ENCODE results near the gene CAPN9.
"Not testable (repeated sequence)": the region's sequence is repeated elsewhere in the genome, so short reads cannot be mapped to it uniquely, and the experiment has no call there.

The CAPN9 gene

DNA sequence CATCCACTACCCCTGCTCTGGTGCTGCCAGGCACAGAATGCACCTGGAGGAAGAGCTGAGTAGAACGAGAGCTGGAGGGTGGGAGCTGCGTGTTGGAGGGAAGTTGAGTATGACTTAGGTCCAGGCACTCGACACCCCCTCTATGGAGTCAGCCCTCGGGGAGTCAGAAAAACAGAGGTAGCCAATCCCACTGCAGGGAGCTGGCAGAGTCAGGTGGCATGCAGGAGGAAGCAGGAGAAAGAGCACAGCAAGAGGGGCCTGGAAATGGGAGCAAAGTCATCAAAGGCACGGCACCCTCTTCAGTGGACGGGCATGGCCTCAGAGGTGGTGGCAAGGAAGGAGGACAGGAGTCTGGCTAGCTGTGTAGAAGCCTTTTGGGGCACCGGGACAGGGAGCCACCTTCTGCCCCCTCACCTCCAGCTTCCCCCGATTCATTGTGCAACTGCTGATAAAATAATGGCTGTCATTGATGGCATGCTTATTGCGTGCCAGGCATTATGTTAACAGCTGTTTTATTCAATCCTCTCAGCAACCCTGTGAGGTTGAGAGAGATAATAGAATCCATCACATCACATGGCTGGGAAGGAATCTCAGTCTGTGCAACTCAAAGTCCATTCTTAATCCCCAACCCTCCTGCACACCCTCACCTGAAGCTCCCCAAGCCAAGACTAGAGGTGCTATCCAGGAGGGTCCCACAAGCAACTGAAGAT, 79.1 kb downstream of the CAPN9 start:
- no peak for DNase-seq

DNA sequence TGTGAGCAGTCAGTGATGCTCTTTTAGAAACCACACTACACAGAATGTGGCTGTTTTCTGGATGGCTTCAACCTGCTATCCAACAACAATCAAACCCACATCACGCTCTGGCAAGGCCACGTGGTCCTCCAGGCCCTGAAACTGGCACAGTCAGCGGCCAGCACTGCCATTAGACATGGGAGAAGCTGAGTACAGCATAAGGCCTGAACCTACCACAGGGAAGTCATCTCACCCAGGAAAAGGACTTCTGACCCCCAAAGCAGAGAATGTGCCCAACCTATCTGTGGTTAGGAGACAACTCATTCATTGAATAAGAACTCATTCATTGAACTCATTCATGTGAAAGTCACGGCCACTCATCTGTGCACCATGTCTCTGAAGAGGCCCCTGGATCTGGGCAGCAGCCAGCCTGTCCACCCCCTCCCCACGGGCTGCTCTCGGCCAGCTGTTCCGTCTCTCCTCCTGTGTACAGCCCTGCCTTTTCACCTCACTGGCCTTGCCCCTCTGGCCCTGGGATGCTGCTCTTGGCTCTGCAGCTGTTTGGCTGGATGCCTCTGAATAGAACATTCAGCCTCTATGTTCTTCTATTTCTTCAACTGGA, 80.0 kb downstream of the CAPN9 start:
- peak; percentile 73 to 75 for DNase-seq

DNA sequence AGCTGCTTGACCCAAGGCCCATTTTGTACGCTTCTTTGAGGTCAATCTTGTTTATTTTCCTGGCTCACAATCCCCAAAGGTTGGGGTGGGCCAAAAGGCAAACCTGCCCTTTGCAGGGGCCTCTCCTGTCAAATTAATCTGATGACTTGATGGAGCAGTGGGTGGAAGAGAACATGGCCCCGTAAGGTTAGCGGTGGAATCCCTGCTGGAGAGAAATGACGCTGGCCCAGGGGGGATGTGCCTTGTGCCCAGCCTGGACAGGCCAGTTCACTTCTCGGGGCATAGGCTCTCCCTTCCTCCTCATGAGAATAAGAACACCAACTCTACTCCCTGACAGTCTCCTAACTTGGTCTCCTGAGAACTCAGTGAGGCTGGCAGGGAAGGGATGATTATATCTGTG, 80.6 kb downstream of the CAPN9 start:
- DNase-seq = no peak

DNA sequence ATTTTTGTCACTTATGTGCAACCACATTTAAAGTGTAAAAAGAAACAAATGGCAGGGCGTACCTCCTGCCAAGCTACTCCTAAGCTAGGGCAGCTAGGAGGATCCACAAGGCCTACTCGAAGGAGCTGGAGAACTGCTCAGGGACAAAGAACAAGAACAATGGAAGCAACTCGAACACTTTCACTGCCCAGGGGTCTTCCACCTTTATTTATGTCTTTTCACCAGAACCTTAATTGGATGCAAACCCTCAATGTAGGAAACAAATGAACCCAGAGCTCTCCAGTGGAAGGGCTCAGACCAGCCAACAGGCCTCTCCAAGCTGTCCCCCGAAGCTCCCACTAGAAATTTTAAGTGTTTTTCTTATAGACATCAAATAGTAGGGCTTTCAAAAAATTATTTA, 81.2 kb downstream of the CAPN9 start:
- no peak for DNase-seq

DNA sequence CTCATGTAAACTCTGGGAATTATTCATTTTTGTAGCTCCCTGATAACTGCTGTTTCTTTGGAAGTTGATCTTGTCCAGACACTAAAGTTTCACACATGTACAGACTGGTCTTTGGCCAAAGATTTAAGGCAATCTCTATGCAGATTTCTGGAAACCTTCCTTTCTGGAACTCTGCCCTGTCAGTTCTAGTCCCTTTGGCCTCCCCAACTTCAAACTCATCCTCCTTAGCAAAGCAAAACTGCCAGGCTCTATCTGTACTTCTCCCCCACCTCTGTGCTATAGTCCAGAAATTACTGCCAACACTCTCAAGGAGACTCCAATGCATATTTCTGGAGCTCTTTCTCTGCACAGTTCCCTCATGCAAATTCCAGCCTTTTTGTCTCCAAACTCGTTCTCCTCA, 84.6 kb downstream of the CAPN9 start:
- no peak for DNase-seq

DNA sequence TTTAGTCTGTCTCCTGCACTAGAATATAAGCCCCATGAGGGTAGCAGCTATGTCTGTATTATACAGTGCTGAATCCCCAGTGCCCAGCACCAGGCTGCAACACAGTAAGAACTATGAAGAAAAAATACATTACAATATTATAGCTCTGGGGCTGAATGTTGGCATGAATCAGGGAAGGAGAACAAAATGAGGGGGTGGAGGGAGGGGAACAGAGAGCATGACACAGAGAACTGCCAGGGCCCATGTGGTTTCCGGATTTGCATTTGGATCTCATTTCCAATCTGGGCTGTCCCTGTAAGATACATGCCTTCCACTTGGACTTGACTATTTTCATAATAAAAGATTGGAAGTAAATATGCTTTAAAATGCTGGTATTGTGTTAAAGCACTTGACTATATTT, 85.3 kb downstream of the CAPN9 start:
- no peak for DNase-seq

DNA sequence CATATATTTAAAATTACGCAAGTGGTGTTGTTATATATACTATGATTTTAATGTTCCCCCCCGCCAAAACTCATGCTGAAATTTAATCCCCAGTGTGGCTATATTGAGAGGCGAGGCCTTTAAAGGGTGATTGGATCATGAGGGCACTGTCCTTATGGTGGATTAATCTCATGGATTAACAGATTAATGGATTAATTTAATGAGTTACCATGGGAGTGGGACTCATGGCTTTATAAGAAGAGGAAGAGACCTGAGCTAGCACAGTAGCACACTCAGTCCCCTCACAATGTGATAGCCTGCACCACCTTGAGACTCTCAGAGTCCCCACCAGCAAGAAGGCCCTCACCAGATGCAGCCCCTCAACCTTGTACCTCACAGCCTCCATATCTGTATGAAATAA, 86.3 kb downstream of the CAPN9 start:
- DNase-seq = no peak

DNA sequence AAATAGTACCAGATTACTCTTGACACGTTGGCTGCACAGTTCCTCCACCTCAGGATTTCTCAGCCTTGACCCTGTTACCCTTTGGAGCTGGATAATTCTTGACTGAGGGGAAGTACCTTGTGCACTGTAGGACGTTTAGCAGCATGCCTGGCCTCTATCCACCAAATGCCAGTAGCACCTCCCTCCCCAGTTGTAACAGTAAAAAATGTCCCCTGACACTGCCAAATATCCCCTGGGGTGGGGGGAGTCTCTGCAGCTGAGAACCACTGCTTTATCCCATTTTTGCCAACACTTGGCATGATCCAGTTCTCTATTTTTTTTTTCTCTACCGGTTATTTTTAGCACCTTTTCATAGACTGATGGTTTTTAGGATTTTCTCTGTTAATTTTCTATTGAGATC, 87.1 kb downstream of the CAPN9 start:
- DNase-seq = no peak

DNA sequence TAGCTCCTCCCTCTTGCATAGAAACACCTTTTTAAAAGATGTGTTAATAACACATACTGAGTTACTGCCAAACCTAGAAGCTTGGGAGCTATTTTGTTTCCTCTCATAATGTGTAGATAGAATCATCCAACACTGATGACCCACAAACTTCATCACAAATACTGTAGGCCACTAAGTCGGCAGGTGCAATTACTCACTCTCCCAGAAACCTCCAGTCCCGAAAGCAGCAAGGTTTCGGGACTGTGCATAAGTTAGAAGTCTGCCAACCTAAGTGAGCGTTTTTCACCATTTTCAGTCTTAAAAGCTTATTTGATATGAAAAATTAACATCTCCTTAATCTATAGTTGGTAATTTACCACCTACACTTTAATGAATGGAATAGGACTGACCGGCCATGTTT, 89.2 kb downstream of the CAPN9 start:
- DNase-seq = no peak

DNA sequence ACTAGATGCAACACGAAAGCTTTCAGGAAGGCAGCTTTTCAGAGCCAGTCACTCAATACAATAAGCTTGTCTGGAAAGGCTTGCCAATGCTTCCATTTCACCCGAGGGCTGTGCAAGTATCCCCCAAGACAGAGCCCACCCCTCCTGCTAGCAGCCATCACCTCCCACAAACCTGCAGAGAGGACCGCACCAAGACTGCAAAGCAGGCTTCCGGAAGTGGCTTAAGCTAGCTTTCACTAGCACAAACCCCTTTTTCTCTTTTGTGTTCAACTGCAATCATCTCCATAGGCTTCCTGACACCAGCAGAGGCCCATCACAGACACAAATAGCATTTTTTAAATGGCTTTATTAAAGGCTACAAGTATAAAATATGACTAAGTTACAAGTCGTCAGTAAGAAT, 89.6 kb downstream of the CAPN9 start:
- no peak for DNase-seq

DNA sequence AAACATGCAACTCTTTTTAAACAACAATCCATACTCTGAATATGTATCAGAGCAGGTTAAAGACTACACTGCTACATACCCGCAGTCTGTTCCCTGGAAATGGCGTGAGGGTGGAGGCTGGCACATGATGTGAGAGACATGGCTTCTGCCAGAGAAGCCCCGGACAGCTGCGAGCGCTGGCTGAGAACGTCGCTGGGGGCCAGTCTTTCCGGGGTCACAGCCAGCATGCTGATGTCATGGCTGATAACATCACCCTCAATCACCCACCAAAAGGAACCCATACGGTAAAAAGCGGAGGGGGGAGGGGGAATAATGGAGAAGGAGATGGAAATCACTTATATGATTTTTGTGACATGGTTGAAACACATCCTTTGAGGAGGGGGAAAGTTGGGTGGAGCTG, 92.0 kb downstream of the CAPN9 start:
- DNase-seq = peak in 1 of 2 donors; percentile 50

DNA sequence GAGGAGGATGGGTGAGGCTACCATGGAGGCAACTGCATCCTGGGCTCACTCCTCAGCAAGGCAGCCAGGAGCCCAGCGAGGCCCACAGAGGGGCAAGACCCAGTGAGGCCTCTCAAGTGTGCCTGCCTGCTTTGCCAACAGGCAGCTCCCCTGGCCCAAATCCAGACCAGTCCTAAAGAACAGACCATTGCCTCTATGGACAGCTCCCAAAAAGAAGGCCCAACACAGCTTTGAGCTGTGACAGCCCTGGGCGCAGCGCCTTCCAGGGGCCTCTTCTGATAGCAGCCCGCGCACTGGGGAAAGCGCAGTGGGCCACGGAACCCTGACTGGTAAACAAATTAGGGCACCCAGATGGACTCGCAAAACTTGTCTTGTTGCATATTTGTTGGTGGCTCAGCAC, 95.6 kb downstream of the CAPN9 start:
- DNase-seq = no peak

DNA sequence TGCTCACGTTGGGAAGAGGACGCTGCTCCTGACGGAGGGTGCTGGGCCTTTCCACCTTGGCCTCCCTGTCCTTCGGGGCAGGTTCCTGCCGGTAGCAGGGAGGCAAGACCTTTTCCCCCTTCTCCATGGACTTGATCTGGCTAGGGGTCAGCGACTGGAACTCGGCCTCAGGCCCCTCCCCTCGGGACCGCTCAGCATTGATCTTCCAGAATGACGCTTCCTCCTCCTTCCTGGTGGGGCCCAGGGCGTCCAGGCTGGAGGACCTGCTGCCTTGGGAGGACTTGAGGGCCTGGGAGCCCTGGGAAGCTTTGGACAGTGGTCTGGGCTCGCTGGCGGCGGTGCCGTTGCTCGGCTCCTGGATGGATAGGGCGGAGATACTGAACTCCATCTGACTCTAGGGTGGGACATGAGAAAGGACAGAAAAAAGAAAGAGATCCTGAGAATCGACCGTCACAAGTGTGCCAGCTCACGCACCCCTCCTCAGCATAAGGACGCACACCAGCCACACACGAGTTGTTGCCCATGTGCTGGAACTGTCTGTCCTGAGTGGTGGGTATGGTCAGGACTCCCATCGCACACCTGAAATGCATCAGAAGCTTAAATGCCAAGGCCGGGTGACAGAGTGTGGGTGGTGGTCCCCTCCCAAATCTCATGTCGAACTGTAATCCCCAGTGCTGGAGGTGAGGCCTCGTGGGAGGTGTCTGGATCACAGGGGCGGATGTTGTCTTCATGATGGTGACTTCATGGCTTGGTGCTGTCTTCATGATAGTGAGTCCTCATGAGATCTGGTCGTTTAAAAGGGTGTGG, 96.5 kb downstream of the CAPN9 start:
- no peak for DNase-seq

DNA sequence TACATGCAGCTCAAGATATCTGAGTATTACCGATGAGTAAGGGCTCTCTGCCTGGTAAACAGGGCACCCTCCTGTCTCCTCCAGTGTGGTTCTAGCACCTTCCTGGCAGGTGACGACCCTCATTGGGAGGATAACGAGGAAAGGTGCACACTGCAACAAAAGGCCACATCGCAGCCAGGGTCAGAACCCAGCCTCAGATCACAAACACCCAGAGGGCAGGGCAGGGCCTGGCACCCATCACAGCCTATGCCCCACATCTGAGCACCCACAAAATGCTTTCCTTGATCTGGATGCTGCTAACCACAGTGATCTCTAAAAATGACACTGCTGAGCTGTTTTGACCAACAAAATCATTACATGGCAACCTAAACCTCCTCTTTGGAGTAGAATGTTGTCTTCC, 97.4 kb downstream of the CAPN9 start:
- no peak for DNase-seq

DNA sequence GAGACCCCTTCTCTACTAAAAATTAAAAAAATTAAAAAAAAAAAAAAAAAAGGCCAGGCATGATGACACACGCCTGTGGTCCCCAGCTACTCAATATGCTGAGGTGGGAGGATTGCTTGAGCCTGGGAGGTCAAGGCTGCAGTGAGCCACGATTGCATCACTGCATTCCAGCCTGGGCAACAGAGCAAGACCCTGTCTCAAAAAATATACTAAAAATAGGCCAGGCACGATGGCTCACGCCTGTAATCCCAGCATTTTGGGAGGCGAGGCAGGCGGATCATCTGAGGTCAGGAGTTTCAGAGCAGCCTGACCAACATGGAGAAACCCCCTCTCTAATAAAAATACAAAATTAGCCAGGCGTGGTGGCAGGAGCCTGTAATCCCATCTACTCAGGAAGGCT, 98.0 kb downstream of the CAPN9 start:
- not testable (repeated sequence) for DNase-seq

DNA sequence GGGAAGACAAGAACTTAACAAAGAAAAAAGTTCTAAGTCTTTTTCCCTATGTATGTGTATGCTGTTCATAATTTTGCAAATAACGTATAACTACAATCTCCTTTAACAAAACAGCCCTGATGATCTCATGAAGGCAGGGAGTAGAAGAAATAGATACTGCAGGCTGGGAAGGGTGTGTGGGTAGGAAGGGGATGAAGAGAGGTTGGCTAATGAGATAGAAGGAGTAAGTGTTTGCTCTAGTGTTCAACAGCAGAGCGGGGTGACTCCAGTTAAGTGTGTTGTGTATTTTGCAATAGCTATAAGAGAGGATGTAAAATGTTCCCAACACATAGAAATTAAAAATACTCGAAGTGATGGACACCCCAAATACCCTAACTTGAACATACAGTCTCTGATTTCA, 101.0 kb downstream of the CAPN9 start:
- no peak for DNase-seq

DNA sequence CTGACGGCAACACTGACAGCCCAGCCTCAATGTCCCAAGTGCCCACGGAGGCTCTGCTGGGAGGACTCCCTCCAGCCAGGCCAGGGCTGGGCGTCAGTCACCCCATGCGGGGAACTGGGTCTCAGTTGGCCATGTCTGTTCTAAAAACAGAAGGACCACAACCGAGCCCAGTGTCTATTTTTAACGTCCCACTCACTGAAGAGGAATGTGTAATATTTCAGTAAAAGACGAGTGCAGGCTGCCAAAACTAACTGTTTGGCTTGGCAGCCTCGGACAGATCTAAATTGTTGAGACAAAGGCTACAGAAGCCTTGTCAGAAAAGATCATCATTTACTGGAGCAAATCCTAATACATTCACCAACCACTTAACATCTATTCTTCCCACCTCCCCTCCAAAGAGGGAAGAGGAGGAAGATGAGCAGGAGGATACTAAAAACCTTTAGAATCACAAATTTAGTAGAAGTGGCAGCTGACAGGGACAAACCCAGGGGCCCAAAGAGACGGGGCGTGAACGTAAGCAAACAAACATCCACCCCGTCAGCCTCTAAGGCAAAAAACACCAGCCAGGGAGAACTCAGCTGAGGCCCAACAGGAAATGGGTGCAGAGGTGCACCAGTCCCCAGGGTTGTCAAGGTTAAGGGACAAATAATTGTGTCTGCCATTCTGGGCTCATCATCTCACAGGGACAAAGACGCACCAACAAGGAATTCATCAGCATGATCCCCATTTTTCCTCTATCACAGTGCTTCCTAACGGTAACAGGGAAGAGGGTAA, 102.5 kb downstream of the CAPN9 start:
- peak in 1 of 2 donors; percentile 37 for DNase-seq

DNA sequence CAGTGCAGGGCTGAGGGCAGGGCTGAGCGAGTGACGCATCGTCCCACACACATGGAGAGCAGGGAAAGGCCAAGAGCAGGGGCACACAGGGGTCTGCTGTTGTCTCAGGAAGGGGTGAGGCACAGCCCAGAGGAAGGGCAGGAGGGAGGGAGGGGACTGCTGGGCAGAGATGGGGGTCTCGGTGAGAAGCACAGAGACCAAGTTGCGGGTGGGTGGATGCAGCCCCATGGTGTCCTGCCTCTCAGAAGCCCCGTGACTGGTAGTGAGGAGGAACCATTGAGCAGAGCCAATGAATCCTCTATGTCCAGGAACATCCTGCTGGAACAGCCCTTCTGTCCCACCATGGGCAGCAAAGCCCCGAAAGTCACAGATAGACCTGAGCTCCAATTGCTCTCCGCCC, 103.4 kb downstream of the CAPN9 start:
- DNase-seq = no peak

DNA sequence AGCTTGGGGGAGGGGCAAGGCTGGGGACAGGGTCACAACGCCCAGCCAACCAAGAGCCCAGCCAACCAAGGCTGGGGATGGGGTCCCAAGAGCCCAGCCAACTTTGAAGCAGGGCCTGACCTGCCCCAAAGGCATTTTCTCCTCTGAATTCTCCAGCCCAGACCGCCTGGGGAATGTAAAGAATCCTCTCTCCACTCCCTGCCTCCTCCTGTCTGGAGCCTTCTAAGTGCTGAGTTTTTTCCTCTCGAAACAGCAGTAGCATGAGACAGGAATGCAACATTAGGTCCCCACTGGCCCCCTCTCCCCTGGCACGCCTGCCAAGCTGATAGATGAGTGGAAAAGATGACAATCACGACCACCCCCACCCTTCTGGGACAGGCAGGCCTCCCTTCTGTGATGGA, 104.1 kb downstream of the CAPN9 start:
- no peak for DNase-seq

Measured in hippocampal formation (tissue), 2 donors.